K562 (cell line): ENCODE data around the gene DHCR7. TPM values are rescaled to one million over a fixed set of nuclear protein-coding genes. Genes with fewer than 3 reads are reported as not detected.

Experiments
- COPS2 ChIP-seq: fragments of 450-650 bp; conservative IDR thresholded peaks from 2 replicates; pipeline ENCODE4 v1.6.1; 2016; ENCODE audit warnings: mild to moderate bottlenecking, moderate library complexity
- HDAC6 ChIP-seq: IDR thresholded peaks from 2 replicates; pipeline ENCODE4 v1.6.1; 2012; ENCODE audit warnings: low read depth, mild to moderate bottlenecking, control low read depth, inconsistent platforms, low read length, moderate library complexity
- KLF10 ChIP-seq: fragments of 250-450 bp; sonication (Bioruptor Pico); IDR thresholded peaks from 2 replicates; pipeline ENCODE4 v1.6.1; 2021; ENCODE audit warnings: matching md5 sums
- PPARD ChIP-seq: fragments of 250-450 bp; sonication (Bioruptor Pico); IDR thresholded peaks from 2 replicates; pipeline ENCODE4 v1.8.0; 2022; ENCODE audit warnings: inconsistent platforms, mild to moderate bottlenecking, moderate library complexity
- SMARCC2 ChIP-seq: fragments of 450-650 bp; IDR thresholded peaks from 2 replicates; pipeline ENCODE4 v1.6.1; 2017; ENCODE audit warnings: antibody characterized with exemption, moderate library complexity, mild to moderate bottlenecking, low read depth
- SRSF3 ChIP-seq: fragments of 200-400 bp; formaldehyde crosslinking; IDR thresholded peaks from 2 replicates; pipeline ENCODE4 v1.6.1; 2016; ENCODE audit warnings: mild to moderate bottlenecking, low read length, moderate library complexity; ENCODE audit not compliant: insufficient read depth
- XRCC3 ChIP-seq: fragments of 450-650 bp; IDR thresholded peaks from 2 replicates; pipeline ENCODE4 v1.6.1; 2017; ENCODE audit warnings: mild to moderate bottlenecking, moderate library complexity
- XRCC4 ChIP-seq: IDR thresholded peaks from one replicate; pipeline ENCODE4 v1.6.1; 2011; ENCODE audit not compliant: insufficient read depth, insufficient read length; ENCODE audit errors: extremely low read depth
- ZNF699 ChIP-seq: fragments of 250-450 bp; sonication (Bioruptor Pico); IDR thresholded peaks from 2 replicates; pipeline ENCODE4 v1.8.0; 2021; ENCODE audit warnings: mild to moderate bottlenecking, moderate library complexity; ENCODE audit not compliant: insufficient replicate concordance
- ZSCAN32 ChIP-seq: fragments of 450-650 bp; formaldehyde crosslinking; IDR thresholded peaks from 2 replicates; pipeline ENCODE4 v1.4.0; 2020; ENCODE audit warnings: mild to moderate bottlenecking, moderate library complexity
- polyA plus RNA-seq, 8 experiments: library from polyadenylated mRNA; depleted of rRNA in 4 of 8; stranded (reverse) in 5 of 8; unstranded in 3 of 8; fragments of >200 nt; fragmentation: Nextera tagmentation in 2 of 8; fragmentation: Illumina TruSeq in 1 of 8; extraction: Ambion mirVana in 2 of 8; extraction: Trizol in 1 of 8; gene quantifications; 2 replicates each; pipeline versions ENCODE4 v1.2.1 to v1.2.3, GENCODE V29; 2011 to 2014; ENCODE audit warnings: inconsistent platforms in 1 of 8, missing spikeins in 1 of 8
- total RNA-seq, 7 experiments: library from RNA; depleted of rRNA in 6 of 7; stranded (reverse); fragments of >200 nt in 6 of 7; fragmentation: Illumina TruSeq in 2 of 7; extraction: Trizol in 2 of 7; gene quantifications; 2 replicates each; pipeline versions ENCODE4 v1.2.1 to v1.2.3, GENCODE V29; 2011 to 2021; ENCODE audit warnings: low replicate concordance in 1 of 7
- TF ChIP-seq, protein P1 (sequence below), 2 experiments: fragments of 450-650 bp; IDR thresholded peaks; 2 replicates each; pipeline ENCODE4 v1.6.1; 2016; ENCODE audit warnings: mild to moderate bottlenecking in 2 of 2, borderline replicate concordance in 1 of 2, low read depth in 1 of 2, moderate library complexity in 1 of 2
- TF ChIP-seq, protein P2 (sequence below): fragments of 250-450 bp; sonication (Bioruptor Pico); IDR thresholded peaks from 2 replicates; pipeline ENCODE4 v1.4.0; 2020; ENCODE audit warnings: borderline replicate concordance
- TF ChIP-seq, protein P3 (sequence below): fragments of 250-450 bp; sonication (Bioruptor Pico); IDR thresholded peaks from 2 replicates; pipeline ENCODE4 v1.8.0; 2022; ENCODE audit warnings: moderate library complexity, mild to moderate bottlenecking, inconsistent platforms

Gene DHCR7
- total and polyA plus RNA-seq, 9 of the 15 experiments (the other 6 are each of a cell fraction or from before 2014, with no cell fraction given) = 8.4 to 192 (median 82.4) TPM

DNA sequence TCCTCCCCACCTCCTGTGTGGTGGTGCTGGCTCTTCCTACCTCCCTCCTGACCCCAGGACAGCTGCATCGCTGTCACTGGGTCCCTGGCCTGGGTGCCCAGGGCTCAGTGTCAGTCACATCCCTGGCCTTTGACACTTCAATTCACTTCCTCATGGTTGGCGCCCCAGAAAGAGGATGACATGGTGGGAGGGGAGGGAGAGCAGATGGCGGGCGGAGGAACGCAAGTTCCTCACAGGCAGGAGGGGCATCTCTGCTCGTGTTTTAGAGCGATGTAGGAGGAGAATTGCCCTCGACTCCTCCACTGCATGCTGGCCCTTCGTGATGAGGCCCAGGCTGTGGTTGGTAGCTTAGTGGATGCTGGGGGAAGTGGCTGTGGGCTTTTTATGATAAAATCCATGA lies 43.7 kb upstream of the DHCR7 start (continued):
- TF ChIP-seq, protein P1, sequence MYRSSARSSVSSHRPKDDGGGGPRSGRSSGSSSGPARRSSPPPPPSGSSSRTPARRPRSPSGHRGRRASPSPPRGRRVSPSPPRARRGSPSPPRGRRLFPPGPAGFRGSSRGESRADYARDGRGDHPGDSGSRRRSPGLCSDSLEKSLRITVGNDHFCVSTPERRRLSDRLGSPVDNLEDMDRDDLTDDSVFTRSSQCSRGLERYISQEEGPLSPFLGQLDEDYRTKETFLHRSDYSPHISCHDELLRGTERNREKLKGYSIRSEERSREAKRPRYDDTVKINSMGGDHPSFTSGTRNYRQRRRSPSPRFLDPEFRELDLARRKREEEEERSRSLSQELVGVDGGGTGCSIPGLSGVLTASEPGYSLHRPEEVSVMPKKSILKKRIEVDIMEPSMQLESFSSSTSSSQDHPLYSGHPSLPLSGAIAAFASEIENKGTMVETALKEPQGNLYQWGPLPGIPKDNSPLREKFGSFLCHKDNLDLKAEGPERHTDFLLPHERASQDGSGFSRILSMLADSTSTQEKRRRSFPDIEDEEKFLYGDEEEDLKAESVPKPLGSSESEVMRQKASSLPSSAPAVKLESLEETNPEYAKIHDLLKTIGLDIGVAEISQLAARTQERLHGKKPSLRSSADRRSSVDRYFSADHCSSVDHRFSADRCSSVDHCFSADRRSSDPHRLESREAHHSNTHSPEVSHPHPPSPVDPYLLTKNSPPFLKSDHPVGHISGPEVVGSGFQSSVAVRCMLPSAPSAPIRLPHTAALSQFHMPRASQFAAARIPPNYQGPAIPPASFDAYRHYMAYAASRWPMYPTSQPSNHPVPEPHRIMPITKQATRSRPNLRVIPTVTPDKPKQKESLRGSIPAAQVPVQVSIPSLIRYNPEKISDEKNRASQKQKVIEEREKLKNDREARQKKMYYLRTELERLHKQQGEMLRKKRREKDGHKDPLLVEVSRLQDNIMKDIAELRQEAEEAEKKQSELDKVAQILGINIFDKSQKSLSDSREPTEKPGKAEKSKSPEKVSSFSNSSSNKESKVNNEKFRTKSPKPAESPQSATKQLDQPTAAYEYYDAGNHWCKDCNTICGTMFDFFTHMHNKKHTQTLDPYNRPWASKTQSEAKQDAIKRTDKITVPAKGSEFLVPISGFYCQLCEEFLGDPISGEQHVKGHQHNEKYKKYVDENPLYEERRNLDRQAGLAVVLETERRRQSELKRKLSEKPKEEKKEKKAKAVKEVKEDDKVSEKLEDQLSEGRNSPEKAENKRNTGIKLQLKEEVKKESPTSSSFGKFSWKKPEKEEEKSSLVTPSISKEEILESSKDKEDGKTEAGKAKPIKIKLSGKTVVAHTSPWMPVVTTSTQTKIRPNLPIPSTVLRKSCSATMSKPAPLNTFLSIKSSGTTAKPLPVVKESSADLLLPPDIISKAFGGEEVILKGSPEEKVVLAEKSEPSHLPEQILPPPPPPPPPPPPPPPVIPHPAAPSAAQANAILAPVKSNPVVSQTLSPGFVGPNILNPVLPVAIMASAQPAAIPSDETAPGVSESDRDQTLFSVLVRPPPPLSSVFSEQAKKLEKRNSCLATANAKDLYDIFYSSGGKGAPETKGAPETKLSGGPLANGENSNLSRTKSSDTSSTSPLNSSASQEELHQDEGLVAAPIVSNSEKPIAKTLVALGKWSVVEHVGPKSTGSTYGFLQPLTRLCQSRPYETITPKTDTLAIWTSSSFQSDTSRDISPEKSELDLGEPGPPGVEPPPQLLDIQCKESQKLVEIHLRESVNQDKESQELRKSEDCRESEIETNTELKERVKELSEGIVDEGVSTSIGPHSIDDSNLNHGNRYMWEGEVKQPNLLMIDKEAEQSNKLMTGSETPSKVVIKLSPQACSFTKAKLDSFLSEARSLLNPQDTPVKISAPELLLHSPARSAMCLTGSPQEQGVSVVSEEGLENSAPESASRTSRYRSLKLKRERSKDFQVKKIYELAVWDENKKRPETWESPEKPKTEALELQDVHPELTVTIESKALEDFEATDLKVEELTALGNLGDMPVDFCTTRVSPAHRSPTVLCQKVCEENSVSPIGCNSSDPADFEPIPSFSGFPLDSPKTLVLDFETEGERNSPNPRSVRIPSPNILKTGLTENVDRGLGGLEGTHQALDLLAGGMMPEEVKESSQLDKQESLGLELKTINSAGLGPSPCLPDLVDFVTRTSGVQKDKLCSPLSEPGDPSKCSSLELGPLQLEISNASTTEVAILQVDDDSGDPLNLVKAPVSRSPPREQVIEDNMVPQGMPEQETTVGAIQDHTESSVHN (IDR thresholded peaks at IDR 0.05; ENCODE audit: borderline replicate concordance in 1 of 2, low read depth in 1 of 2) = no peak
- no peak for TF ChIP-seq PPARD (CRISPR knock-in tag)
- TF ChIP-seq XRCC3 = no peak
- TF ChIP-seq ZNF699 (CRISPR knock-in tag) = no peak
- TF ChIP-seq ZSCAN32 (CRISPR knock-in tag) = no peak
- TF ChIP-seq SMARCC2 = no peak
- TF ChIP-seq, protein P2, sequence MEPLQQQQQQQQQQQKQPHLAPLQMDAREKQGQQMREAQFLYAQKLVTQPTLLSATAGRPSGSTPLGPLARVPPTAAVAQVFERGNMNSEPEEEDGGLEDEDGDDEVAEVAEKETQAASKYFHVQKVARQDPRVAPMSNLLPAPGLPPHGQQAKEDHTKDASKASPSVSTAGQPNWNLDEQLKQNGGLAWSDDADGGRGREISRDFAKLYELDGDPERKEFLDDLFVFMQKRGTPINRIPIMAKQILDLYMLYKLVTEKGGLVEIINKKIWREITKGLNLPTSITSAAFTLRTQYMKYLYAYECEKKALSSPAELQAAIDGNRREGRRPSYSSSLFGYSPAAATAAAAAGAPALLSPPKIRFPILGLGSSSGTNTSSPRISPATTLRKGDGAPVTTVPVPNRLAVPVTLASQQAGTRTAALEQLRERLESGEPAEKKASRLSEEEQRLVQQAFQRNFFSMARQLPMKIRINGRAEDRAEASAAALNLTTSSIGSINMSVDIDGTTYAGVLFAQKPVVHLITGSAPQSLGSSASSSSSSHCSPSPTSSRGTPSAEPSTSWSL (CRISPR knock-in tag) = no peak
- TF ChIP-seq, protein P3, sequence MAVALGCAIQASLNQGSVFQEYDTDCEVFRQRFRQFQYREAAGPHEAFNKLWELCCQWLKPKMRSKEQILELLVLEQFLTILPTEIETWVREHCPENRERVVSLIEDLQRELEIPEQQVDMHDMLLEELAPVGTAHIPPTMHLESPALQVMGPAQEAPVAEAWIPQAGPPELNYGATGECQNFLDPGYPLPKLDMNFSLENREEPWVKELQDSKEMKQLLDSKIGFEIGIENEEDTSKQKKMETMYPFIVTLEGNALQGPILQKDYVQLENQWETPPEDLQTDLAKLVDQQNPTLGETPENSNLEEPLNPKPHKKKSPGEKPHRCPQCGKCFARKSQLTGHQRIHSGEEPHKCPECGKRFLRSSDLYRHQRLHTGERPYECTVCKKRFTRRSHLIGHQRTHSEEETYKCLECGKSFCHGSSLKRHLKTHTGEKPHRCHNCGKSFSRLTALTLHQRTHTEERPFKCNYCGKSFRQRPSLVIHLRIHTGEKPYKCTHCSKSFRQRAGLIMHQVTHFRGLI (CRISPR knock-in tag) = no peak
- TF ChIP-seq COPS2 = no peak
- TF ChIP-seq XRCC4 = no peak
- TF ChIP-seq KLF10 (CRISPR knock-in tag) = no peak
- TF ChIP-seq HDAC6 = no peak
- TF ChIP-seq SRSF3 = no peak
- TF ChIP-seq, all 486 proteins: peak for 0
